Ishikawa (cell line): ENCODE results near the gene FKBP7.
A peak's percentile ranks its signal among the peaks of the same experiment; 100 is the strongest.

Experiments used
- CEBPB ChIP-seq: IDR thresholded peaks from 2 replicates; pipeline ENCODE4 v1.6.1; 2012
- CREB1 ChIP-seq: IDR thresholded peaks from 2 replicates; pipeline ENCODE4 v1.6.1; 2012; ENCODE audit warnings: low read depth
- EGR1 ChIP-seq: IDR thresholded peaks from 2 replicates; pipeline ENCODE4 v1.6.1; 2012
- EP300 ChIP-seq: IDR thresholded peaks from 2 replicates; pipeline ENCODE4 v1.6.1; 2012; ENCODE audit warnings: borderline replicate concordance
- FOXM1 ChIP-seq: IDR thresholded peaks from 2 replicates; pipeline ENCODE4 v1.6.1; 2012; ENCODE audit warnings: low read depth, borderline replicate concordance
- NFIC ChIP-seq: IDR thresholded peaks from 2 replicates; pipeline ENCODE4 v1.6.1; 2012
- RAD21 ChIP-seq: IDR thresholded peaks from 2 replicates; pipeline ENCODE4 v1.6.1; 2012; ENCODE audit warnings: low read depth
- TAF1 ChIP-seq: IDR thresholded peaks from 2 replicates; pipeline ENCODE4 v1.6.1; 2012; ENCODE audit warnings: low read depth, mild to moderate bottlenecking
- TCF12 ChIP-seq: IDR thresholded peaks from 2 replicates; pipeline ENCODE4 v1.6.1; 2012; ENCODE audit warnings: low read depth
- TEAD4 ChIP-seq: IDR thresholded peaks from 2 replicates; pipeline ENCODE4 v1.6.1; 2012
- YY1 ChIP-seq: IDR thresholded peaks from 2 replicates; pipeline ENCODE4 v1.6.1; 2012; ENCODE audit warnings: low read depth
- ZBTB7A ChIP-seq: IDR thresholded peaks from 2 replicates; pipeline ENCODE4 v1.6.1; 2012; ENCODE audit warnings: low read depth
- TF ChIP-seq, protein P1 (sequence below): IDR thresholded peaks from 2 replicates; pipeline ENCODE4 v1.6.1; 2012; ENCODE audit warnings: low read depth, mild to moderate bottlenecking
- TF ChIP-seq, protein P2 (sequence below): IDR thresholded peaks from 2 replicates; pipeline ENCODE4 v1.6.1; 2012
- TF ChIP-seq, protein P3 (sequence below): IDR thresholded peaks from 2 replicates; pipeline ENCODE4 v1.6.1; 2012

Gene FKBP7

DNA sequence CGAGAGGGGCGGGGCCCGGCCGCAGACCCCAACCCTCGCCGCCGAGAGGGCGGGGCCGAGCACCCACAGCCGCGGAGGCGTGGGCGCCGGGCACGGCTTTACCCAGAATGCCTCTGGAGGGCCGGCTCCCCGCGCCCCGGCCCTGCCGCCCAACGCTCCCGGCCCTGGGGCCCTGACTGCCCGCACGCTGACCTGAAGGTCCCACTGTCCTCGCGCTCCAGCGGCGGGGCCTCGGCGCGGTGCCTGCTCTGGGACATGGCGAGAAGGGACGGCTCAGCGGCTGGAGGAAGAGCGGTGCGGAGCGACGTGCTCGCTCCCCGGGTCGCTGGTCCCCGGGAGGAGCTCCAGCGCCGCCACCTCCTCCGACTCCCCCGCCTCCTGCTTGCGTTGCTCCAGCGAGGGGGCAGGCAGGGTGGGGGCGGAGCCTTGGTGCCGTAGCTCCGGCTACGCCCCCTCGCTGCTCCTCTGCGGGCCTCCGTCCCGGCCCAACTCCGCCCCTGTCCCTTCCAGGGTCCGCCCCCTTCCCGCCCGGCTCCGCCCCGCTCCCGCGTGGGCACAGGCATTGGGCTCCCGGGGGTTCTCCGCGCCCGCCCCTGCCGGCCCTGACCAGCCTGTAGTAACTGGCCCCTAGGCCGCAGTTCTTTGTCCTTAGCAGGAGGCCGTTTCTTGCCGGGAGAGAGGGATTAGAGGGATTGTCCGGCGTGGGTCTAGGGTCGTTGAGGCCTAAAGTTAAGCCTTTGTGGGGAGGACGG lies 27.4 kb downstream of the FKBP7 start, which contains the start of the genes PJVK and PRKRA:
PJVK (plus strand) TSS at position 605 of the 752 bp plus-strand sequence. CDS start 2,032 bp downstream, outside the sequence.
PRKRA (minus strand) TSS at position 402 of the 752 bp plus-strand sequence; CDS start at position 257, 145 bp downstream.
- TF ChIP-seq TEAD4 (no peak), RAD21 (no peak), NFIC (0 out of 2 replicates have a peak, but pooled peaks have one; percentile 5), ZBTB7A (peak; percentile 95), EGR1 (peak; percentile 61), TCF12 (no peak), CREB1 (peak; percentile 50; the same call in 1 of the 2 replicates), CEBPB (no peak), YY1 (no peak), FOXM1 (no peak), TAF1 (peak; percentile 83), EP300 (no peak)
- TF ChIP-seq, protein P1, sequence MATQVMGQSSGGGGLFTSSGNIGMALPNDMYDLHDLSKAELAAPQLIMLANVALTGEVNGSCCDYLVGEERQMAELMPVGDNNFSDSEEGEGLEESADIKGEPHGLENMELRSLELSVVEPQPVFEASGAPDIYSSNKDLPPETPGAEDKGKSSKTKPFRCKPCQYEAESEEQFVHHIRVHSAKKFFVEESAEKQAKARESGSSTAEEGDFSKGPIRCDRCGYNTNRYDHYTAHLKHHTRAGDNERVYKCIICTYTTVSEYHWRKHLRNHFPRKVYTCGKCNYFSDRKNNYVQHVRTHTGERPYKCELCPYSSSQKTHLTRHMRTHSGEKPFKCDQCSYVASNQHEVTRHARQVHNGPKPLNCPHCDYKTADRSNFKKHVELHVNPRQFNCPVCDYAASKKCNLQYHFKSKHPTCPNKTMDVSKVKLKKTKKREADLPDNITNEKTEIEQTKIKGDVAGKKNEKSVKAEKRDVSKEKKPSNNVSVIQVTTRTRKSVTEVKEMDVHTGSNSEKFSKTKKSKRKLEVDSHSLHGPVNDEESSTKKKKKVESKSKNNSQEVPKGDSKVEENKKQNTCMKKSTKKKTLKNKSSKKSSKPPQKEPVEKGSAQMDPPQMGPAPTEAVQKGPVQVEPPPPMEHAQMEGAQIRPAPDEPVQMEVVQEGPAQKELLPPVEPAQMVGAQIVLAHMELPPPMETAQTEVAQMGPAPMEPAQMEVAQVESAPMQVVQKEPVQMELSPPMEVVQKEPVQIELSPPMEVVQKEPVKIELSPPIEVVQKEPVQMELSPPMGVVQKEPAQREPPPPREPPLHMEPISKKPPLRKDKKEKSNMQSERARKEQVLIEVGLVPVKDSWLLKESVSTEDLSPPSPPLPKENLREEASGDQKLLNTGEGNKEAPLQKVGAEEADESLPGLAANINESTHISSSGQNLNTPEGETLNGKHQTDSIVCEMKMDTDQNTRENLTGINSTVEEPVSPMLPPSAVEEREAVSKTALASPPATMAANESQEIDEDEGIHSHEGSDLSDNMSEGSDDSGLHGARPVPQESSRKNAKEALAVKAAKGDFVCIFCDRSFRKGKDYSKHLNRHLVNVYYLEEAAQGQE, result no peak
- TF ChIP-seq, protein P2, sequence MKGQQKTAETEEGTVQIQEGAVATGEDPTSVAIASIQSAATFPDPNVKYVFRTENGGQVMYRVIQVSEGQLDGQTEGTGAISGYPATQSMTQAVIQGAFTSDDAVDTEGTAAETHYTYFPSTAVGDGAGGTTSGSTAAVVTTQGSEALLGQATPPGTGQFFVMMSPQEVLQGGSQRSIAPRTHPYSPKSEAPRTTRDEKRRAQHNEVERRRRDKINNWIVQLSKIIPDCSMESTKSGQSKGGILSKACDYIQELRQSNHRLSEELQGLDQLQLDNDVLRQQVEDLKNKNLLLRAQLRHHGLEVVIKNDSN, result no peak; the same call in 1 of the 2 replicates
- TF ChIP-seq, protein P3, sequence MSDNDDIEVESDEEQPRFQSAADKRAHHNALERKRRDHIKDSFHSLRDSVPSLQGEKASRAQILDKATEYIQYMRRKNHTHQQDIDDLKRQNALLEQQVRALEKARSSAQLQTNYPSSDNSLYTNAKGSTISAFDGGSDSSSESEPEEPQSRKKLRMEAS, result peak; percentile 13; the same call in 1 of the 2 replicates

DNA sequence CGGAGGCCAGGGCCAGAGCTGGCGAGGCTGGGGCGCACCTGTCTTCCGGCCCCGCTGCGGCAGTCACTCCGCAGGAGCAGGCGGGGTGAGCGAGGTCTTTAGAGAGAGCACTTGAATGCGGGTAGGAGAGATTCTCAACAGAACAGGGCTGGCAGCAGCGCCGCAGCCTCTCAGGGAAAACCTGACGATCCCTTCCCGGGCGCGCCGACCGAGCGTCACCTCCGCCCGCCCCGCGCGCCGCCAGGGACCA lies 28.0 kb downstream of the FKBP7 start:
- TF ChIP-seq, protein P2, result no peak
- no peak for TF ChIP-seq TAF1
- no peak for TF ChIP-seq EP300
- no peak for TF ChIP-seq TCF12
- TF ChIP-seq, protein P3, result no peak
- TF ChIP-seq CEBPB, result no peak
- TF ChIP-seq EGR1, result no peak
- no peak for TF ChIP-seq FOXM1
- TF ChIP-seq, protein P1, result no peak
- no peak for TF ChIP-seq RAD21

DNA sequence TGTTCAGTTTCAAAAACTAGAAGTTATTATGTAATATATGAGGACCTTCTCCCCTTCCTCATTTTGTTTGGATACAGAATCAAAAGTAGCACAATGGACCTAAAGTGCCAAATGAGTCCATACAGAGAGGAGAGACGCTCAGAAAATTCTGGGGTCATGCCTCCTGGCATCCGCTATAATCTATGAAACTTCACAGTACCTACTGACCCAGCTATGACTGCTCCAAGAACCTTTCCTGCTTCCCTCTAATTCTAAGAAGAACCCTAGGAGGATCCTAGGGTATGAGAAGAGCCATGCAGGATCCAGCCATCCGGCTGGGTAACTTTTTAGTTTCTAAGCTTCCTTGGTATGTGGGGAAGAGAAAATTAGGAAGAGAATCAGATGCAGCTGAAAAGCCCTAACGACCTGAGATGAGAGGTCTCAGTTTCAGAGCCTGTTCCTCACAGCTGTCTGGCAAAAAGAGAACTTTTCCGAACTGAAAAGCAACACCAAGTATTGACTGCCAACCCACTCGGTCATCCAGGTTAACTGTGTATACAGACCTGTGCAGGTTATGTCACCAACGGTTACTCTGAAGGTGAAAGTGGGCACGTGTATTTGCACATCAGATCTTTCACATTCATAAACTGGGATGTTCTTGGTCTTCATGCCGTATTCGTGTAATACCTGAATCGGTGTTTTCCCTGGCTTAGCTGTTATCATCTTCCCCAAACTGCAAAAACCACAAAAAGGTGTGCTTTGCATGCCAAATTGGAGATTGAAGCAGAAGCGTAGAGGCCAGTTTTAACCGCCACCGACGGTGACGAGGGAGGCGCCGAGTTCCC lies 28.5 kb downstream of the FKBP7 start:
- TF ChIP-seq, protein P3, result 0 out of 2 replicates have a peak, but pooled peaks have one; percentile 9
- TF ChIP-seq CEBPB (no peak), NFIC (no peak)

DNA sequence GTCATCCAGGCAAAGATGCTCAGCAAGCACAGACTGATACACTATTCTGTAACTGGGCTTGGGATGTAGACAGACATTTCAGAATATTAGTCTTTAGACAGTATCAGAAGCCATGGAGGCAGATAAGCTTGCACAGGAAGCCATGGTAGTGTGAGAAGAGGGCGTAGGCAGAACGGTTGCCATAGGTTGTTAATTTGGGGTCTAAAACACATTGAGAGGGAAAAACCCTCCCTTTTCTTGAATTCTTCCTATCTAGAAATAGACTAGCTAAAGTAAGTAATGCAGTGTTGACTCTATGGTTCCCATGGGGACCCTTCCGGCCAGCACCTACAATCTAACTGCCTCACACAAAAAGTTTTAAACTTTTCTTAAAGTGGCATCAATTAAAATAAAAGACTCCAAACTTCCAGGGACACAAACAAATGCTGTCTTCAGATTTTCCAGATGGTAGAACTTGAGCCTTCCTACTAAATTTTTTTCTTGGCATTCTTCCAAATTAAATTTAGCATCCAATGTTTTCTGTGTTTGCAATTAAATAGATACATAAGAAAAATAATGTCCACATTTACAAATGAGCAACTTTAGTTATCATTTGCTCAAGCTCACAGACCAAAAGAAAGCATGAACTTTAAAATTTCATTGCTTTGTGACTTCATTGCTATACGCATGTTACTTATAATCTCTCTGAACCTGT lies 29.3 kb downstream of the FKBP7 start:
- TF ChIP-seq RAD21, result no peak
- TF ChIP-seq TEAD4, result no peak
- TF ChIP-seq FOXM1, result no peak
- TF ChIP-seq, protein P3, result no peak
- no peak for TF ChIP-seq TCF12
- TF ChIP-seq CEBPB, result no peak
- TF ChIP-seq YY1, result no peak
- TF ChIP-seq, protein P2, result no peak
- TF ChIP-seq, protein P1, result no peak
- no peak for TF ChIP-seq EP300
- TF ChIP-seq NFIC, result no peak
- no peak for TF ChIP-seq TAF1
- no peak for TF ChIP-seq ZBTB7A
- no peak for TF ChIP-seq EGR1
- no peak for TF ChIP-seq CREB1
